HG03342 (cell line): ENCODE results near the gene PRKCE.
"Not testable (repeated sequence)": the region's sequence is repeated elsewhere in the genome, so short reads cannot be mapped to it uniquely, and the experiment has no call there.

ENCODE experiments used
- ATAC-seq: cut with Tn5 transposase; IDR thresholded peaks from one replicate; pipeline ENCODE4 v1.9.1; 2021; ENCODE audit warnings: mild to moderate bottlenecking, moderate library complexity; ENCODE audit not compliant: unreplicated experiment

PRKCE gene

DNA sequence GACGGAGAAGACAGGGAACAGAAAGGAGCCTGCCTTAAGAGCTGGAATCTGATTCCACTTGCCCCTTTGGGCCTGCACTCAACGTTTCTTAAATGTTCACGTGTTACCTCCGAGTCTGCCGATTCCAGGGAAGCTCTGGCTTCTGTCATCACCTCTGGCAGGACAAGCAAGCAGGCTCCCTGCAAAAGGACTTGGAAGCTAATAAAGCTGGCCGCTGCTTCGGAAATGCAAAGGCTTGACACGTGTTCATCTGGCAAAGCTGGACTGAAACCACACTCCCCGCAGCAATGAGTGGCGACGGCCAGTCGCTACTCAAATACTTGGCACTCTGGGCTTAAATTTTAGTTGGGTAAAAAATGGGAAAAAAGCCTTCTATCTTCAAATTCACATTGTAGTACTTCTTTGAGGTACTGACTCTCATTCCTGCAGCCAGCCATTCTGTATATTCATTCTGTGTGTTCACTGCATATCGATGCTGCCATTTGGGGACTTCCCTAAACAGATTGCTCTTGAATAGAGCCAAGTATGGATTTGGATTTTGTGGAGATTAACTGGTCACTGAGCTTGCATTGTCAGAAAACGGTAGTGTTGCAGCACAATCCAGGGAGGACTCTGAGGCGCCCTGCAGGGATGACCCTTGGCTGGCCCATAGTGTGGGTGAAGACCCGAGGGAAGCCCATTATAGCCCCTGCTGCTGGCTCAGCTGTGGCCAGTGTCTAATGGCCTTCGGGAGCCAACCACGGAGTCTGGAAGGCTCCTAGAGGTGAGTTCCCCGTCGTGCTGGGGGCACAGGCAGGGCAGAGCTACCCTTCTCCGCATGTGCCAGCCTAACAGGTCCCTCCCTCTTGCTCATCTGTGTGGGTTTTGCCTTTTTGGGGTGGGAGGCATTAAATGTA, 231.5 kb downstream of the PRKCE start:
- no peak for ATAC-seq

DNA sequence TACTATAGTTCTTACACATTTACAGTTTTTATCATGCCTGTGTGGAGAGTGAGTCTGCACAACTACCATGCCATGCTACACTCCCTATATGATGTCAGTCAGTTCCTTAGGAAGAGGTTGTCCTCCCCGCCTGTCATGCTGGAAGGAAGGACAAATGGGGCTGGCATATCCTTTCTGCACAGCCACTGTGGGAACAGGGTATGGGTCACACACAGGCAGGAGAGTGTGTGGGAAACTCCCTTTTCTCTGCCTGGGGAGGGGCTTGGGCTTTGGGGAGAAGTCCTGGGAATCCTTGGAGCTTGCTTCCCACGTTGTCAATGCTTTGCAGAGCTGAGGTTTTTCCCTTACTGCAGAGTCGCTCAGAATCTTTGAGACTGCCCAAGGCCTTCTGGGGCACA, 232.1 kb downstream of the PRKCE start:
- ATAC-seq, result no peak

DNA sequence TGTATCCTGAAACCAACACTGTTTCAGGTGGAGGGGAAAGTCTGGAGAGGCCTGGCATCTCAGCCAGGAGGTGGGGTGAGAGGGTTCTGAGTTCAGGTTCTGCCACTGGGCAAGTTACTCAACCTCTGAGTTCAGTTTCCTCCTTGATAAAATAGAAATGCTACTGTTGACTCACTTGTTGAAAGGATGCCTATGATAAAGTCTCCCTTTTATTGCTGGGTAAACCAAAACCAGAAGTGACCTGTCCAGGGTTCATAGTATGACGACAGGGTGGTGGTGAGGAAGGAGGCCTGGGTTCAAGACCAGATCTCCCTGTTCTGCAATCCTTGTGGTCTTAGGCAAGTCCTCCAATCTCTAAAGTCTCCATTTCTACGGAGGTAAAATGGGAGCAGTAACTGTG, 232.7 kb downstream of the PRKCE start:
- no peak for ATAC-seq

DNA sequence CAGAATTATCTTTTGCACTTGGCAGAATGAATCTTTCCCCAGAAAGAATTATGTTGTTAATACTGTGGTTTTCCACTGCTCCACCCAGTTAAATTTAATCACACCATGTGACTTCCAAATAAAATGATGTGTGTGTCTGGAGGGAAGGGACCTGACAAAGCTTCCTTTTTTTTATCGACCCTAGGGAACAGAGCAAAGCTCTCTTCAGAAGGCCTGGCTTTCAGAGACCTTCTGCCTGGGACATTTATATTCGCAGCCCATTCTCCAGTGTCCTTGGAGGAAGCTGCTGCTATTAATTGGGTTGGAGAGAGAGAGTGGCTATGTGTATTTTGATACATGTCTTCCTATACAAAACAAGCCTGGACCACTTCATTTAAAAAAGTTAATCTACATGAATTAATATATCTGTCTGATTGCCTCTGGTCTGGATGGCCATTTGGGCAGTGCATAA, 233.7 kb downstream of the PRKCE start:
- no peak for ATAC-seq

DNA sequence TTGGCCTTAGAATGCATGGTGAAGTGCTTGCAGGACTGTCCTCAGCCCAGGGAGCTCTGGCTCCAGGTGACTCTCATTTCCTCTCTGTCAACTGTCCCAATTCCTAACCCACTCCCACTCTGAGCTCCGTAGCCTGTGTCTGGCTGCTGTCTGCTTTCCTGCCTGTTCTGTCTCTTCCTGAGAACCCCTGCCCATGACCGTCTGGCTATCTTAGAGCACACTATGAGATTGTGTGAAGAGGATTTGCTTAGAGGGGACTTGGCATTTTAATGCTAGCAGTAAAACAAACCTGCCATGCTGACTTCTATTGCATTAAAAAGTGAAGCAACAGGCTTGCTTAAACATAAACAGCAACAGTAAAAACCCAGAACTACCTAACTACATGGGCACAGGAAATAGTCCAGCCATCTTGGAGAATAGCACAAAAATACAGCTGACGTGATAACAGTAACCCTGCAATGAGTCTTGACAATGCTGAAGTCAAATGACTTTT, 234.7 kb downstream of the PRKCE start:
- ATAC-seq, result no peak

DNA sequence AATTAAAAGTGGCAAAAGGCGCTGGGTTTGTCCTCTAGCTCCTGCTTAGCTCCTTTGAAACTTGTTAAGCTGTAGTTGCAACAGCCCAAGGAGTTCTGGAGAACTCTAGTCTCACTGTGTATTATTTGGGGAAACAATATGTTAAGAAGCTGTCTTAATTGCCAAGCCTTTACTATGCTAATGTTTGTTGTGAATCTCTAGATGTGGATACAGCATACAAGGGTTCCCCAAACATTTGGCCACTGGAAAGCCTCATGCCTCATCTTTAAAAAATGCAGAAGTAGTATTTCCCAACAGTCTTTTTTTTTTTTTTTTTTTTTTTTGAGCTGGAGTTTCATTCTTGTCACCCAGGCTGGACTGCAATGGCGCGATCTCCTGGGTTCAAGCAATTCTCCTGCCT, 236.7 kb downstream of the PRKCE start:
- no peak for ATAC-seq

DNA sequence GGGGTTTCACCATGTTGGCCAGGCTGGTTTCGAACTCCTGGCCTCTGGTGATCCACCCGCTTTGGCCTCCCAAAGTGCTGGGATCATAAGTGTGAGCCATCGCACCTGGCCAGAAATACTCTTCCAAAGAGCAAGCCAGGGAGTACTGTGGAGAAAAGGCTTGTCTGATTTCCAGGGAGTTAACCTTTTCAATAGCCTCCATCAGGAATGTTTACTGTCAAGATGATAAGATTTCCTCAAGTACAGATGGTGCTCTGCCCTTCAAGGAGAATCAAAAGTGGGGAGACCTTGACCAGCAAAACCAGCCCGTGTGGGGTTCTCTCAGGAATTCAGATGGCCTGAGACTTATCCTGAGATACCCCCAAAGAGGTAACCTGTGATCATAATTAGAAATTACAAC, 237.2 kb downstream of the PRKCE start:
- no peak for ATAC-seq

DNA sequence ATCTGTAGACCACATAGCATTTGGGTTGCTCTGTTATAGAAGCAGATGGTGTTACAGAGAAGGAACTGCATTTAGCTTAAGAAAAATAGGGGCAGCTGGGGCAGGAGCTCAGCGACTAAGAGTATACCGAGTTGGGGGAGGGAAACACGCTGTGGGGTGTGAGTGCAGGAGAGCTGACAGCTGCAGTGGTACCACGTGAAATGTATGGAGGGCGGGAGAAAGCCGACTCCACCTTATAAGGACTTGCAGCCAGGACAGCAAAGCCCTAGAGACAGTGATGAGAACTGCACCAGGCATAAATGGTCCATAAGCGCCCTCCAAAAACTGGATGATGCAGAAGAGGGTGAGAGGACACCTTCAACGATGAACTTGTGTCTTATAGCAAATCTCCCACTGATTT, 237.6 kb downstream of the PRKCE start:
- peak; percentile 92 for ATAC-seq

DNA sequence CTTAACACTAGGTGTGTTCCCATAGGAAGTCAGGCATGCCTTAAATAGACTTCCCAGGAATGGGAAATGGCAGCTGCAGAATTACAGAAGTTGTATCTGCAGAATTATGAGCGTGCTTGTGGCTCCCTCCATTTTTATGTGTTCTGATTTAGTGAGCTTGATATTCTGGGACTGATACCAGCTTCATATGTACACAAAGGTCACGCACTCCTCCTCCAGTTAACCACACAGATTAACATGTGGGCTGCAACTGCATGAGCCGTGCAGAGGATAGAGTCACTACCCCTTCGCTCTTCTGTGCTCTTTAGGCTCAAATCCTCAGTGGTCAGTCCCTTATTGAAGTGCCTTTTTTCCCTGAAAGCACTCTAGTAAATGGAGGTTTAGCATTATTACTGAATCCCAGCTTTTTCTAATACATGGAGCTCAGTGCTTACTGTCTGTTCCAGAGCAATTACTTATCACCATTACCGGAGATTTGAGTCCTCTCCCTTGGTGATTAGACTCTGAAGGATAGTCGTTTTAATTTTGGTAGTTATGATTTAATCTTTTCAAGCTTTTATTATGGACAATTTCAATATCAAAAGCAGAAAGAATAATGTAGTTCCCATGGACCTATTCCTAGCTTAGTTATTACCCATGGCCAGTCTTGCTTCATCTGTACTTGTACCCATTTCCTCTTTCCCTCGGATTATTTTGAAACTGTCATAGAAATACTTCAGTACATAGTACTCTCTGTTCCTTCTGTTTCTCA, 238.3 kb downstream of the PRKCE start:
- ATAC-seq, result peak; percentile 38

DNA sequence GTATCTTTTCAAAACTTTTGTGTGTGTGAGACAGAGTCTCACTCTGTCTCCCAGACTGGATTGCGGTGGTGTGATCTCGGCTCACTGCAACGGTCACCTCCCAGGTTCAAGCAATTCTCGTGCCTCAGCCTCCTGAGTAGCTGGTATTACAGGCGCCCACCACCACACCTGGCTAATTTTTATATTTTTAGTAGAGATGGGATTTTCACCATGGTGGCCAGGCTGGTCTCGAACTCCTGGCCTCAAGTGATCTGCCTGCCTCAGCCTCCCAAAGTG, 238.8 kb downstream of the PRKCE start:
- ATAC-seq, result not testable (repeated sequence)

DNA sequence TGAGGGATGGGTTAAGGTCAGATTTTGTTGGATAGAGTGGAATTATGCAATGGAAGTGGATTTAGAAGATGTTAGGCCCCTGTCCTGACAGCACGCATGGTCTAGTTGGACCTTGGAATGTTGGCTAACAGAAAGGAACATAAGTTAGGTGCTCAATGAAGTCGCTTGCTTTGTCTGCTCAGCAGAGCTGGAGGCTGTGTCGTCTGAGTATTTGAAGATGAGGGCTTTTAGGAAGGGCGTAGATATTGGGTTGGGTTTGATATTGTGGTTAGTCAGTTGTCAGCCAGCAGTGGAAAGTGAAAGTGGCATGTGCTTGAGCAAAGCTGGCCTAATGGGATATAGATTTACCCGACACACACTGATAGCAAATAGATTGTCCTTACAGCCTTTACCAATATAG, 239.3 kb downstream of the PRKCE start:
- ATAC-seq, result no peak

DNA sequence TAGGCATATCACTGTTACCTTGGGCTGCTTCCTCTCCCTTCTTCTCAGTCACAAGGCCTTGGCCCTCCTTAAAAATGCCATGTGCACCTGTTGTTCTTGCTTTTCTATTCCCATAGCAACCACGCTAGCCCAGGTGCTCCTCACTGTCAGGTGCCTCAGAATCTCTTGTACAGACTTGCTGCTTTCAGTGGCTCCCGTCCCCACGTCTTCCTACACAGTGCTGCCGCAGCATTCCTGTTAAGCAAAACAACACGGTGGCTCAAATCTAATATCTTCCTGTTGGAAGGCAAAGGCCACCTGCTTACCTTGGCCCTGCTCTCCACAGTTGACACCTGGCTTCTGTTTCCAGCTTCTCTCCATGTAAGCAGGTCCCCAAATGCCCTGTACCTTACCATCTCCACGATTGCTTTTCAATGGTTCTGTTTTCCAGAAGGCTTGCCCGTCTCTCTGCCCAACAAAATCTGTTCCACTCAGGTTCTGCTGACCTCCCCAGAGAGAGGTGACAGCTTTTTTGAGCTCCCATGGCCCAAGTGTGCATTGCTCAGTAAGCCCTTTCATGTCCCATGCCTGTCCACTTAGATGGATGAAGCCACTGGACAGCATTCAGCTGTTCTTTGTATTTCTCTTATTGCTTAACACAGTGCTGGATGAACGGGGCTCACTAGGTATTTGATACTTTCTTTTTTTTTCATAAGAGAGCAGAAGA, 240.4 kb downstream of the PRKCE start:
- ATAC-seq, result no peak

DNA sequence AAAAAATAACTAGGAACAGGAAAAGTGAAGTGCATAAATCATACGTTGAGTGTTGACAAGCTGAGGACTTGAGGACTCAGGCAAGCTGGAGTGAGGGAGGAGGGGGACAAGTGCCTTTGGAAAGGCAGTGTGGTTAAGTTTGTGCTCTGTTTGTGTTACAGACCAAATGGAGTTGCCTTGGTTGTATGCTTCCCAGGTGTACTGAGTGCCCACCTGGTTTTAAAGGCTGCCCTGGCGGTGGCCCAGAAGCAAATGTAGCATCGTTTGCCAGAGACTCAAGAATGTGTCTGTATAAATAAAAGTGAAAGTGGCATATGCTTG, 240.9 kb downstream of the PRKCE start:
- ATAC-seq, result no peak

DNA sequence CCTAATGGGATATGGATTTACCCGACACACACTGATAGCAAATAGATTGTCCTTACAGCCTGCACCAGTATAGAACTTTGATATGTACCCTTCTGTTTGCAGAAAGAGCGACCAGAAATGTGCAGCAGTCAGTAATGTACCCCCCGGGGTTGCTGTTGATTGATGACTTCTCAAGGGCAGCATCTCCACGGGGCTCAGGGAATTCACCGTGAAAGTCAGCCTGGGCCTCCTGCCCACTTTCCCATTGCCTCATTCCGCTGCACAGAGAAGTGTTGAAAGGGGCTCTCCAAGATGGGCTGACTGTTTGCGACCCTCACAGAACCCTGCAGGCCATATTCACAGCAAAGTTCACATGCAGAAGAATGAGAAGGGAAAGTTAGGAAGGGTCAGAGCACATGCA, 241.3 kb downstream of the PRKCE start:
- no peak for ATAC-seq

DNA sequence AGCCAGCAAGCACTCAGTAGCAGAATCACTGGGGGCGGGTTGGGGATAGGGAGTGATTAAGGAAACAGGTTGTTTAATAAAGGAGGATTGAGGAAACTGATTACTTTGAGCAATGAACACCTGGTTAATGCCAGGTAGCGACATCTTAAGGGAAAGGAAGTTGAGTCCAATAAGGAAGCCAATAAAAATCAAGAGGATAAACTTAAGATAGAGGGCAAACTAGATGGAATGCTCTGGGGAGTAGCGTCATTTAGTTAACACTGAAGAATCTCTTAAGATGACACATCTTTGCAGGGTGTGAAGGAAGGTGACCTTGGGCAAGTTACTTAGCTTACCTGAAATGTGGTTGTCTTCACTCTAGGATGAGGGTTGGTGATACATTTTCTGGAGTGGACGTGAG, 242.7 kb downstream of the PRKCE start:
- no peak for ATAC-seq

DNA sequence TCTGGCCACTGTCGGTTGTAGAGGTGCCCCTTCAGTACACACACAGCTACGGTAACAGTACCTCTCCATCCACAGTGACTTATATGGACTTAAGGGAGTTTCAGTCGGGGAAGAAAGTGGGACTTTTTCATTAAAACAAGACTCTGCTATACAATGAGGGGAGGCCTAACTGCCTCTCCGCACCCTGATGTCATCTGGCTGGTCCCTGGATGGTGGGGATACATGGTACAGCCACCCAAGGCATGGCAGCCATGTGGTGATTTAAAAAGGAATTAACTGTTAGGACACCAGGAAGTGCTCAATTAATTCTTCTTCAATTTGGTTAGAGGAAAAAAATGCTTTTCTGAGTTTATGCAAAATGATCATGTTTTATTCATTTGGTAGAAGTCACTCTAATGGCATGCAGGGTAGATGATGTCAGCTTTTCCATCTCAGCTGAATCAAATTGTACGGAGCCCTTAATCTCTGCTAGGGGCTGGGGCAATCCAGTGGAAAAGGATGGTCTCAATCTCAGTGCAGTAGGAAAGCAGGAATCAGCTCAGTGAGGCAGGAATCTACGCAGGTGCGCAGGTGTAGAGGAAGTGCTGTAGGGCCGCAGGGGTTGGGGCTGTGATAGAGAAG, 243.9 kb downstream of the PRKCE start:
- ATAC-seq, result no peak

DNA sequence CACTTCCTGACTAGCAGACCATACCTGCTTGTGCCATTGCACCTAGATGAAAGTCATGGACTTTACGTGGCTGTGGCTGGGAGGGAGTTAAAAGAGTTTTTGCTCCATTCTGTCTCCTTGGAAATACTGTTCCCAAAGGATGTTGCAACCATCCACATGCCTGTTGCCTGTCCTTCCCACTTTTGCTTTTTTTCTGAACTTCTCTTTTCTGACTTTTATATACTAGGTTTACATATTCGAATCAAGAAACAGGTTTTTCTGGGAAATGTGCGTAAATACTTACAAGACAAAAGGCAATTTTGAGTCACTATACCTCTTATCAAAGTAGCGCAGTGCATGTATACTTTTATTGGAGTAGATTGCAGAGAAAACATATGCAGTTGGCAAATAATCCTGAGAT, 244.8 kb downstream of the PRKCE start:
- no peak for ATAC-seq

DNA sequence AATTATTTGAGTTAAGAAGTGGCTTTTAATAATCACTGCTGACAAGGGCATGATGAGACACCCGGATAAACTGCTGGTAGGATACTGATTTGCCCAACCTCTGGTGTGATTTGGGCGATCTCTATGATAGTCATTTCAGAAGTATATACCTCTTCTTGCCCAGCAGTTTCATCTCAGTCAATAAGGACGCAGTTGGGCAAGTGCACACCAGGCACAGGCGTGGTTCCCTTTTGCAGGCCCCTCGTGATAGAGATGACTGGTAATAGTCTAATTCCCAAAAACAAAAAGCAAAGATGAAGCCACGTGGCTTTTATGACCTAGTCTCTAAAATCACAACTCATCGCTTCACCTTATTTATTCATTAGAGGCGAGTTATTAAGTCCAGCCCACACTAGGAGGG, 246.4 kb downstream of the PRKCE start:
- no peak for ATAC-seq

DNA sequence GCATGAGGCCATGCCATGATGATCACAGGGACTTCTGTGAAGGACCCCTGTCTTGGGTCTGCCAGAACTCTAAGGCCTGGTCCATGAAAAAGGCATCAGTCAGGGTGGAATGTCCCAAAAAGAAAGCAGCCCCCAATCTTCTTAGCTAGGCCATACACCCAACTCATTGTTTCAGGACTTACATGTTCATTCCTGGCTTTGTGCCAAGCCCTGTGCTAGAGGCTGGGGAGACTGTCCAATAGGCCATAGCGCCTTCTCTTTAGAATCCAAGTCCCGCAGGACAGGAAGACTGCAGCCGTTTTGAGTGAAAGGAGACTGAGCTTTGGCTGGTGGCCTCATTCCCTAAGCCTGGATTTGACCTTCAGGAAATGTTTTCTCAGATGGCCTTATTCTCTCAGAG, 247.3 kb downstream of the PRKCE start:
- ATAC-seq, result no peak

DNA sequence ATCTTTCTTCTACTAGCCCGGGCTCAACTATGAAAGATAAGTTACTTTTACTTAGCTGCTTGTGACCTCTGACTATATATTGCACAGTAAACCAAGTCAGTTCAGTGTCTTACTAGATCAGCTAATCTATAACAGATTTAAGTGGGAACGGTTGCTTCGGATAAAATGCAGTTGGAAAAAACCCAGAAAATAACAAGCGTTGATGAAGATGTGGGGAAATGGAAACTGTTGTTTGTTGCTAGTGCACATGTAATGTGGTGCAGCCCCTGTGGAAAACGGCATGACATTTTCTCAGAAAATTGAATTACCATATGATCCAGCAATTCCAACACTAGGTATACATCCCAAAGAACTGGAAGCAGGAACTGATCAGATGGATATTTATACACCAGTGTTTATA, 248.5 kb downstream of the PRKCE start:
- ATAC-seq, result no peak

DNA sequence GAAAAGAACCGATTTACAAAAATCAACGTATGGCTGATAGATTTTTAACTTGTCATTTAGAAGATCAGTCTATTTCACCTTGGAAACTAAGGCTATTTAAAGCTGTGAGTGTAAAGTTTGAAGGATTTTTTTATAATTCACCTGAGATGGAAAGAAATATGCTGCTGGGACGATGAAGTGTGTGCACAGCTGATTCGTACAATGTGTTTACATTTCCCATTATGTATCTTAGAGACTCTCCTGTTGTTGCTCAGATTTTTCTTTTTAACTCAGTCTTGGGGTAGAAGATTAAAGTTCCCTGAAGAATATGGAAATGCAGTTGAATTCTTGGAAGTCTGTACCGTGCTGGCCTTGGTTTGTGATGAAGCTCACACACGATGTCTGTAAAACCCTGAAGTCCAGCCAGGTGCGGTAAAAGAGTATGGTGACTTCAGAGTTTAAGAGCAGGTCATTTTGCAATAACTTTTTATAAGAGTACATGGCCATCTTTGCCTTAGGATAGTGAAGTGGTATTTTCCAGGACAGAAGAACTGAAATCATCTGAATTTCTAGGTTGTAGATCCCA, 250.1 kb downstream of the PRKCE start:
- no peak for ATAC-seq
